ENCODE data around the gene NENF. TPM values are rescaled to one million over a fixed set of nuclear protein-coding genes. Genes with fewer than 3 reads are reported as not detected.

The NENF gene
- total and polyA plus RNA-seq, 10 of the 15 experiments (the other 5 are each of a cell fraction or from before 2014, with no cell fraction given) = 5.1 to 83.4 (median 42.7) TPM

- CTCF ChIA-PET = interaction anchor here (1.6 to 3.5 kb wide), 2 partner anchors 15 to 370 kb away, joined by 5 to 24 read pairs; no protein-coding TSS in a partner anchor
- H3K36me3 ChIP-seq (ENCODE audit: control insufficient read depth in 2 of 2, insufficient read depth in 2 of 2, low read length in 1 of 2) = no peaks in the 10 kb centered on the region
- RAD21 ChIA-PET (ENCODE audit: unreplicated experiment) = interaction anchor here (0.8 to 1.7 kb wide), 2 partner anchors 15 to 369 kb away, joined by 3 to 5 read pairs; no protein-coding TSS in a partner anchor
- H4K20me1 ChIP-seq (ENCODE audit: control insufficient read depth, insufficient read depth) = no peaks in the 10 kb centered on the region
- H2AFZ ChIP-seq (ENCODE audit: control insufficient read depth, low read depth, low read length) = no peak overlapping the region
- 94% methylated on average over 9 of the region's 9 CpGs for WGBS (ENCODE audit: insufficient coverage, insufficient replicate concordance, low lambda C conversion rate, missing lambda C conversion rate)
- DNase-seq (ENCODE audit: low read depth, low spot score) (no peak), ATAC-seq (no peak), FAIRE-seq (no peak)
- H3K79me2 ChIP-seq (ENCODE audit: control insufficient read depth, insufficient read depth, low read length) = peaks cover 2% of the 10 kb centered on the region; the same call in 1 of the 2 replicates
- no peak overlapping the region for H3K27ac ChIP-seq (ENCODE audit: control insufficient read depth, insufficient read depth)
- intact Hi-C loops (cut with micrococcal nuclease; ENCODE audit: unreplicated experiment) (no loop called here), in situ Hi-C loops (cut with MboI) (no loop called here)
- no peaks in the 10 kb centered on the region for H3K9me3 ChIP-seq (replicated peaks; ENCODE audit: control insufficient read depth, insufficient read depth, low read length)
- POLR2A ChIA-PET = interaction anchor here (0.6 kb wide), 2 partner anchors 9 to 88 kb away, joined by 3 to 4 read pairs; no protein-coding TSS in a partner anchor
- H3K9ac ChIP-seq (ENCODE audit: control insufficient read depth, insufficient read depth, low read length) = no peak overlapping the region
- no peak overlapping the region for H3K4me2 ChIP-seq (ENCODE audit: control insufficient read depth, insufficient read depth)
- peaks cover 4% of the 10 kb centered on the region; the same call in 1 of the 2 replicates for H3K4me1 ChIP-seq (ENCODE audit: control insufficient read depth, insufficient read depth, low read length)
- BruUV-seq (replicated peaks) = no TSS peak
- SMC1A ChIA-PET (ENCODE audit: uncharacterized antibody, unreplicated experiment) = interaction anchor here (0.7 to 2.1 kb wide), 7 partner anchors 10 to 760 kb away, joined by 3 to 10 read pairs (median 3); partner anchors contain the start of gene PACC1
- H3K27me3 ChIP-seq (replicated peaks in 1 of 2; ENCODE audit: control insufficient read depth in 2 of 2, insufficient read depth in 2 of 2, low read length in 1 of 2) = no peaks in the 10 kb centered on the region
- TF ChIP-seq LARP7 (IDR thresholded peaks at IDR 0.05) = no peak
- no peak for TF ChIP-seq GATAD2B (conservative IDR thresholded peaks at IDR 0.05; ENCODE audit: low read depth)
- no peak for TF ChIP-seq RAD21 (IDR thresholded peaks at IDR 0.05; ENCODE audit: insufficient read depth, low read depth, low read length)
- TF ChIP-seq, protein P1, sequence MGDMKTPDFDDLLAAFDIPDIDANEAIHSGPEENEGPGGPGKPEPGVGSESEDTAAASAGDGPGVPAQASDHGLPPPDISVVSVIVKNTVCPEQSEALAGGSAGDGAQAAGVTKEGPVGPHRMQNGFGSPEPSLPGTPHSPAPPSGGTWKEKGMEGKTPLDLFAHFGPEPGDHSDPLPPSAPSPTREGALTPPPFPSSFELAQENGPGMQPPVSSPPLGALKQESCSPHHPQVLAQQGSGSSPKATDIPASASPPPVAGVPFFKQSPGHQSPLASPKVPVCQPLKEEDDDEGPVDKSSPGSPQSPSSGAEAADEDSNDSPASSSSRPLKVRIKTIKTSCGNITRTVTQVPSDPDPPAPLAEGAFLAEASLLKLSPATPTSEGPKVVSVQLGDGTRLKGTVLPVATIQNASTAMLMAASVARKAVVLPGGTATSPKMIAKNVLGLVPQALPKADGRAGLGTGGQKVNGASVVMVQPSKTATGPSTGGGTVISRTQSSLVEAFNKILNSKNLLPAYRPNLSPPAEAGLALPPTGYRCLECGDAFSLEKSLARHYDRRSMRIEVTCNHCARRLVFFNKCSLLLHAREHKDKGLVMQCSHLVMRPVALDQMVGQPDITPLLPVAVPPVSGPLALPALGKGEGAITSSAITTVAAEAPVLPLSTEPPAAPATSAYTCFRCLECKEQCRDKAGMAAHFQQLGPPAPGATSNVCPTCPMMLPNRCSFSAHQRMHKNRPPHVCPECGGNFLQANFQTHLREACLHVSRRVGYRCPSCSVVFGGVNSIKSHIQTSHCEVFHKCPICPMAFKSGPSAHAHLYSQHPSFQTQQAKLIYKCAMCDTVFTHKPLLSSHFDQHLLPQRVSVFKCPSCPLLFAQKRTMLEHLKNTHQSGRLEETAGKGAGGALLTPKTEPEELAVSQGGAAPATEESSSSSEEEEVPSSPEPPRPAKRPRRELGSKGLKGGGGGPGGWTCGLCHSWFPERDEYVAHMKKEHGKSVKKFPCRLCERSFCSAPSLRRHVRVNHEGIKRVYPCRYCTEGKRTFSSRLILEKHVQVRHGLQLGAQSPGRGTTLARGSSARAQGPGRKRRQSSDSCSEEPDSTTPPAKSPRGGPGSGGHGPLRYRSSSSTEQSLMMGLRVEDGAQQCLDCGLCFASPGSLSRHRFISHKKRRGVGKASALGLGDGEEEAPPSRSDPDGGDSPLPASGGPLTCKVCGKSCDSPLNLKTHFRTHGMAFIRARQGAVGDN (IDR thresholded peaks at IDR 0.05) = no peak
- no peak for TF ChIP-seq TCF7 (IDR thresholded peaks at IDR 0.05; ENCODE audit: borderline replicate concordance)
- no peak for TF ChIP-seq BCL3 (IDR thresholded peaks at IDR 0.05; ENCODE audit: borderline replicate concordance, insufficient read depth, low read depth, low read length, poor library complexity, severe bottlenecking)
- TF ChIP-seq RAD51 (IDR thresholded peaks at IDR 0.05) = no peak
- TF ChIP-seq YY1 (IDR thresholded peaks at IDR 0.05; ENCODE audit: low read depth, low read length) = no peak
- TF ChIP-seq SUZ12 (IDR thresholded peaks at IDR 0.05; ENCODE audit: unreplicated experiment) = no peak
- TF ChIP-seq ZBTB33 (IDR thresholded peaks at IDR 0.05) = no peak
- H3K4me3 ChIP-seq = no peak overlapping the region
Observed at GRCh38 chr1:212440419-212440818, 7.7 kb downstream of the NENF start.

Measured in GM12878 (cell line).